H9 (cell line): Measurements from ENCODE around the gene CPSF4L. TPM values are rescaled to one million over a fixed set of nuclear protein-coding genes. Genes with fewer than 3 reads are reported as not detected.

Source experiments
- DNase-seq: peaks from one replicate; pipeline ENCODE4 v3.0.0-alpha.2; 2017
- H2AFZ ChIP-seq: one replicate; pipeline ENCODE4 v1.6.1; 2013; ENCODE audit warnings: mild to moderate bottlenecking, low read length, control low read depth, moderate library complexity
- H2AK5ac ChIP-seq: 2 replicates; pipeline ENCODE4 v1.6.1; 2013; ENCODE audit warnings: low read length, control low read depth, mixed read lengths; ENCODE audit not compliant: insufficient read length
- H2BK120ac ChIP-seq: one replicate; pipeline ENCODE4 v1.6.1; 2013; ENCODE audit warnings: low read depth, mild to moderate bottlenecking, low read length, control low read depth, inconsistent platforms; ENCODE audit not compliant: poor library complexity, severe bottlenecking
- H2BK12ac ChIP-seq: 2 replicates; pipeline ENCODE4 v1.6.1; 2013; ENCODE audit warnings: low read length, control low read depth, mixed read lengths, low read depth; ENCODE audit not compliant: insufficient read length
- H2BK15ac ChIP-seq: 2 replicates; pipeline ENCODE4 v1.6.1; 2013; ENCODE audit warnings: low read depth, low read length, control low read depth
- H2BK20ac ChIP-seq: one replicate; pipeline ENCODE4 v1.6.1; 2013; ENCODE audit warnings: low read depth, mild to moderate bottlenecking, low read length, control low read depth, inconsistent platforms; ENCODE audit not compliant: poor library complexity, severe bottlenecking
- H2BK5ac ChIP-seq: 2 replicates; pipeline ENCODE4 v1.6.1; 2013; ENCODE audit warnings: low read length, control low read depth, mixed read lengths; ENCODE audit not compliant: insufficient read length
- H3K14ac ChIP-seq: 2 replicates; pipeline ENCODE4 v1.6.1; 2013; ENCODE audit warnings: low read length, control low read depth; ENCODE audit not compliant: insufficient read depth
- H3K18ac ChIP-seq: 2 replicates; pipeline ENCODE4 v1.6.1; 2013; ENCODE audit warnings: low read depth, mild to moderate bottlenecking, mixed read lengths, low read length, control low read depth; ENCODE audit not compliant: insufficient read length
- H3K23ac ChIP-seq: 2 replicates; pipeline ENCODE4 v1.6.1; 2013; ENCODE audit warnings: low read length, control low read depth, mixed read lengths, low read depth; ENCODE audit not compliant: insufficient read length
- H3K23me2 ChIP-seq: 2 replicates; pipeline ENCODE4 v1.6.1; 2013; ENCODE audit warnings: low read depth, mild to moderate bottlenecking, mixed read lengths, low read length, control low read depth; ENCODE audit not compliant: insufficient read length, poor library complexity, severe bottlenecking
- H3K27ac ChIP-seq: 2 replicates; pipeline ENCODE4 v1.5.1; 2013; ENCODE audit warnings: low read length, control low read depth, mixed read lengths, low read depth; ENCODE audit not compliant: insufficient read length
- H3K27me3 ChIP-seq: 2 replicates; pipeline ENCODE4 v1.6.1; 2013; ENCODE audit warnings: low read length, control low read depth, inconsistent platforms; ENCODE audit not compliant: insufficient read depth
- H3K4ac ChIP-seq: 2 replicates; pipeline ENCODE4 v1.6.1; 2013; ENCODE audit warnings: low read depth, mild to moderate bottlenecking, control low read depth, inconsistent platforms, low read length, moderate library complexity
- H3K4me1 ChIP-seq: 2 replicates; pipeline ENCODE4 v1.6.1; 2013; ENCODE audit warnings: low read length, control low read depth, inconsistent platforms; ENCODE audit not compliant: insufficient read depth
- H3K4me2 ChIP-seq: 2 replicates; pipeline ENCODE4 v1.6.1; 2013; ENCODE audit warnings: low read length, control low read depth, mixed read lengths; ENCODE audit not compliant: insufficient read length, insufficient read depth
- H3K56ac ChIP-seq: 2 replicates; pipeline ENCODE4 v1.6.1; 2013; ENCODE audit warnings: low read depth, mild to moderate bottlenecking, mixed read lengths, low read length, control low read depth; ENCODE audit not compliant: insufficient read length
- H3K79me1 ChIP-seq: 2 replicates; pipeline ENCODE4 v1.6.1; 2013; ENCODE audit warnings: low read depth, mild to moderate bottlenecking, moderate library complexity, low read length, control low read depth, inconsistent platforms; ENCODE audit not compliant: insufficient read depth, poor library complexity, severe bottlenecking
- H3K79me2 ChIP-seq: 2 replicates; pipeline ENCODE4 v1.6.1; 2013; ENCODE audit warnings: low read length, control low read depth, inconsistent platforms; ENCODE audit not compliant: insufficient read depth
- H3K9ac ChIP-seq: 2 replicates; pipeline ENCODE4 v1.6.1; 2013; ENCODE audit warnings: low read length, control low read depth, mixed read lengths; ENCODE audit not compliant: insufficient read length; ENCODE audit errors: extremely low read depth
- H3K9me3 ChIP-seq: one replicate; pipeline ENCODE4 v1.6.1; 2013; ENCODE audit warnings: low read depth, low read length, inconsistent platforms; ENCODE audit not compliant: control insufficient read depth
- H3T11ph ChIP-seq: one replicate; pipeline ENCODE4 v1.6.1; 2013; ENCODE audit warnings: mild to moderate bottlenecking, low read length, control low read depth, inconsistent platforms
- H4K20me1 ChIP-seq: one replicate; pipeline ENCODE4 v1.6.1; 2013; ENCODE audit not compliant: control insufficient read depth, insufficient read length, insufficient read depth
- H4K5ac ChIP-seq: 2 replicates; pipeline ENCODE4 v1.6.1; 2013; ENCODE audit warnings: low read depth, mild to moderate bottlenecking, mixed read lengths, low read length, control low read depth; ENCODE audit not compliant: insufficient read length
- H4K8ac ChIP-seq: replicated peaks from 2 replicates; pipeline ENCODE4 v1.6.1; 2013; ENCODE audit warnings: low read length, control low read depth, mixed read lengths, low read depth; ENCODE audit not compliant: insufficient read length
- H4K91ac ChIP-seq: 2 replicates; pipeline ENCODE4 v1.6.1; 2013; ENCODE audit warnings: low read depth, mild to moderate bottlenecking, moderate library complexity, mixed read lengths, low read length, control low read depth; ENCODE audit not compliant: insufficient read length
- H3K27ac Mint-ChIP-seq, 3 experiments: 2 replicates in 2 of 3; 3 replicates in 1 of 3; pipeline ENCODE4 v1.8.0; 2020 to 2021; ENCODE audit warnings: mixed read lengths in 3 of 3, mild to moderate bottlenecking in 1 of 3, moderate library complexity in 1 of 3
- H3K27me3 Mint-ChIP-seq: 2 replicates; pipeline ENCODE4 v1.8.0; 2021; ENCODE audit warnings: low read depth, mild to moderate bottlenecking, moderate library complexity, mixed read lengths
- H3K36me3 Mint-ChIP-seq, 3 experiments: 2 replicates in 2 of 3; 3 replicates in 1 of 3; pipeline ENCODE4 v1.8.0; 2020 to 2021; ENCODE audit warnings: low read depth in 3 of 3, mixed read lengths in 3 of 3; ENCODE audit not compliant: insufficient read depth in 1 of 3
- H3K4me1 Mint-ChIP-seq, 2 experiments: 2 replicates each; pipeline ENCODE4 v1.8.0; 2020; ENCODE audit warnings: mixed read lengths in 2 of 2
- H3K4me3 Mint-ChIP-seq, 2 experiments: 2 replicates in 1 of 2; 3 replicates in 1 of 2; pipeline ENCODE4 v1.8.0; 2020 to 2021; ENCODE audit warnings: mild to moderate bottlenecking in 2 of 2, mixed read lengths in 2 of 2, moderate library complexity in 1 of 2
- H3K9me3 Mint-ChIP-seq, 2 experiments: 2 replicates in 1 of 2; 3 replicates in 1 of 2; pipeline ENCODE4 v1.8.0; 2020; ENCODE audit warnings: mild to moderate bottlenecking in 2 of 2, mixed read lengths in 2 of 2, moderate library complexity in 1 of 2
- CTCF ChIP-seq: fragments of 200-600 bp; sonication (generic); conservative IDR thresholded peaks from 3 replicates; pipeline ENCODE4 v1.8.0; 2021; ENCODE audit warnings: antibody characterized with exemption, mild to moderate bottlenecking
- WGBS: extraction: QIAGEN DNeasy Blood & Tissue Kit; methylation state at CpG from one replicate; pipeline ENCODE4 v1.1.7; 2013; ENCODE audit warnings: missing lambda C conversion rate, low lambda C conversion rate, mixed read lengths; ENCODE audit not compliant: insufficient read length; ENCODE audit errors: extremely low coverage; 5-methylcytosine and 5-hydroxymethylcytosine counted together
- total RNA-seq: library from RNA; stranded (reverse); gene quantifications from 2 replicates; pipeline ENCODE4 v1.2.1, GENCODE V29; 2021

The CPSF4L gene
- total RNA-seq, 1 experiment from 2014 or later = not detected

GRCh38 chr17:73240561-73240960, 21.1 kb downstream of the CPSF4L start:
- Histone ChIP-seq H4K8ac (no peak overlapping the region), H3K18ac (no peak overlapping the region), H3K4me2 (no peak overlapping the region), H4K20me1 (no peaks in the 10 kb centered on the region), H4K5ac (no peak overlapping the region), H3K4me1 (no peaks in the 10 kb centered on the region), H2BK15ac (no peak overlapping the region), H2BK12ac (no peak overlapping the region), H3K27ac (no peak overlapping the region), H3K79me2 (no peaks in the 10 kb centered on the region), H2BK20ac (no peak overlapping the region), H3K27me3 (no peaks in the 10 kb centered on the region), H3T11ph (no peak overlapping the region), H3K9ac (no peak overlapping the region), H3K23ac (no peak overlapping the region), H2AFZ (no peak overlapping the region), H3K14ac (no peak overlapping the region), H2BK5ac (no peak overlapping the region), H4K91ac (no peak overlapping the region), H3K56ac (no peak overlapping the region), H2AK5ac (no peak overlapping the region), H3K9me3 (no peaks in the 10 kb centered on the region), H3K4ac (no peak overlapping the region), H3K79me1 (peaks cover 3% of the 10 kb centered on the region), H3K23me2 (no peaks in the 10 kb centered on the region), H2BK120ac (no peak overlapping the region)
- Mint-ChIP-seq H3K4me3 (no peak overlapping the region), H3K4me1 (peaks cover 4 to 6% of the 10 kb centered on the region in 2 experiments; a peak in 3 of 4 replicates), H3K27me3 (no peaks in the 10 kb centered on the region), H3K27ac (no peak overlapping the region), H3K9me3 (no peaks in the 10 kb centered on the region), H3K36me3 (peaks cover 9 to 80% (median 79%) of the 10 kb centered on the region in 3 experiments)
- no CpG with 5 or more reads among the region's 2 CpGs for WGBS
- no peak for TF ChIP-seq CTCF
- no peak for DNase-seq
